GM12891 (cell line): Measurements from ENCODE around the gene AFAP1L2.

ENCODE experiments used
- DNase-seq: peaks from one replicate; pipeline ENCODE4 v3.0.0; 2011; ENCODE audit warnings: low spot score; ENCODE audit not compliant: insufficient read length
- FAIRE-seq: peaks from 2 replicates; lab custom pipeline; 2011; peaks lifted over from hg19 to GRCh38; lab: Jason Lieb, UNC
- PAX5 ChIP-seq: IDR thresholded peaks from 2 replicates; pipeline ENCODE4 v1.6.1; 2011; ENCODE audit warnings: low read length, moderate library complexity, mild to moderate bottlenecking; ENCODE audit not compliant: insufficient read depth, severe bottlenecking
- POLR2A ChIP-seq: IDR thresholded peaks from 2 replicates; pipeline ENCODE4 v1.6.1; 2011; ENCODE audit warnings: low read depth, low read length, control low read depth
- POLR2AphosphoS5 ChIP-seq: IDR thresholded peaks from 2 replicates; pipeline ENCODE4 v1.6.1; 2011; ENCODE audit warnings: low read depth, low read length, control low read depth
- POU2F2 ChIP-seq: IDR thresholded peaks from 2 replicates; pipeline ENCODE4 v1.6.1; 2011; ENCODE audit warnings: low read depth, mild to moderate bottlenecking, control low read depth, low read length, moderate library complexity
- SPI1 ChIP-seq: IDR thresholded peaks from 2 replicates; pipeline ENCODE4 v1.6.1; 2011; ENCODE audit warnings: low read depth, low read length, control low read depth
- TAF1 ChIP-seq: IDR thresholded peaks from 2 replicates; pipeline ENCODE4 v1.6.1; 2011; ENCODE audit warnings: low read depth, low read length, control low read depth

Gene AFAP1L2

GRCh38 chr10:114418109-114418508 lies 13.8 kb upstream of the AFAP1L2 start:
- no peak for DNase-seq
- FAIRE-seq, result no peak

GRCh38 chr10:114412907-114413797 lies 8.8 kb upstream of the AFAP1L2 start:
- no peak for TF ChIP-seq POLR2AphosphoS5
- TF ChIP-seq POLR2A, result no peak
- FAIRE-seq, result no peak
- DNase-seq, result no peak

More at GRCh38 chr10:114418109-114418508, 13.8 kb upstream of the AFAP1L2 start:
- TF ChIP-seq POU2F2, result no peak

GRCh38 chr10:114408968-114409444 lies 4.7 kb upstream of the AFAP1L2 start:
- no peak for FAIRE-seq
- no peak for TF ChIP-seq POU2F2
- TF ChIP-seq POLR2A, result no peak
- no peak for TF ChIP-seq SPI1
- no peak for TF ChIP-seq TAF1
- TF ChIP-seq PAX5, result no peak
- no peak for TF ChIP-seq POLR2AphosphoS5
- no peak for DNase-seq

- FAIRE-seq (no peak), DNase-seq (no peak)
- no peak for TF ChIP-seq POU2F2
- TF ChIP-seq SPI1, result no peak
- no peak for TF ChIP-seq PAX5
- no peak for TF ChIP-seq TAF1
- TF ChIP-seq POLR2AphosphoS5, result no peak
- TF ChIP-seq POLR2A, result no peak
Observed at GRCh38 chr10:114408112-114408967, 4.0 kb upstream of the AFAP1L2 start.

- no peak for FAIRE-seq
Observed at GRCh38 chr10:114406455-114406854, 2.2 kb upstream of the AFAP1L2 start.

GRCh38 chr10:114405011-114405350 lies 679 bp upstream of the AFAP1L2 start:
- TF ChIP-seq POU2F2 (no peak), POLR2A (no peak), PAX5 (no peak), SPI1 (no peak), POLR2AphosphoS5 (no peak), TAF1 (no peak)

More at GRCh38 chr10:114406455-114406854, 2.2 kb upstream of the AFAP1L2 start:
- TF ChIP-seq POLR2AphosphoS5 (no peak), PAX5 (no peak), POU2F2 (no peak)
- DNase-seq, result no peak

GRCh38 chr10:114403541-114404161 lies 651 bp downstream of the AFAP1L2 start:
- DNase-seq (peak; percentile 32), FAIRE-seq (no peak)
- TF ChIP-seq POLR2A (no peak), TAF1 (no peak), POLR2AphosphoS5 (no peak), POU2F2 (no peak), PAX5 (no peak), SPI1 (no peak)

More at GRCh38 chr10:114405011-114405350, 679 bp upstream of the AFAP1L2 start:
- FAIRE-seq, result no peak
- DNase-seq, result no peak

GRCh38 chr10:114402871-114403540 lies 1.3 kb downstream of the AFAP1L2 start:
- DNase-seq (no peak), FAIRE-seq (no peak)
- no peak for TF ChIP-seq SPI1

GRCh38 chr10:114402233-114402632 lies 2.1 kb downstream of the AFAP1L2 start:
- DNase-seq, result no peak
- FAIRE-seq, result no peak
- TF ChIP-seq POU2F2, result no peak
- TF ChIP-seq POLR2AphosphoS5, result no peak
- no peak for TF ChIP-seq SPI1
- no peak for TF ChIP-seq TAF1
- TF ChIP-seq POLR2A, result no peak
- TF ChIP-seq PAX5, result no peak
